HG03097 (cell line): Measurements from ENCODE around the gene OTOP2.

Experiments
- ATAC-seq: cut with Tn5 transposase; IDR thresholded peaks from one replicate; pipeline ENCODE4 v1.9.1; 2021; ENCODE audit not compliant: unreplicated experiment, low FRiP score

OTOP2 gene, protein sequence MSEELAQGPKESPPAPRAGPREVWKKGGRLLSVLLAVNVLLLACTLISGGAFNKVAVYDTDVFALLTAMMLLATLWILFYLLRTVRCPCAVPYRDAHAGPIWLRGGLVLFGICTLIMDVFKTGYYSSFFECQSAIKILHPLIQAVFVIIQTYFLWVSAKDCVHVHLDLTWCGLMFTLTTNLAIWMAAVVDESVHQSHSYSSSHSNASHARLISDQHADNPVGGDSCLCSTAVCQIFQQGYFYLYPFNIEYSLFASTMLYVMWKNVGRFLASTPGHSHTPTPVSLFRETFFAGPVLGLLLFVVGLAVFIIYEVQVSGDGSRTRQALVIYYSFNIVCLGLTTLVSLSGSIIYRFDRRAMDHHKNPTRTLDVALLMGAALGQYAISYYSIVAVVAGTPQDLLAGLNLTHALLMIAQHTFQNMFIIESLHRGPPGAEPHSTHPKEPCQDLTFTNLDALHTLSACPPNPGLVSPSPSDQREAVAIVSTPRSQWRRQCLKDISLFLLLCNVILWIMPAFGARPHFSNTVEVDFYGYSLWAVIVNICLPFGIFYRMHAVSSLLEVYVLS

DNA sequence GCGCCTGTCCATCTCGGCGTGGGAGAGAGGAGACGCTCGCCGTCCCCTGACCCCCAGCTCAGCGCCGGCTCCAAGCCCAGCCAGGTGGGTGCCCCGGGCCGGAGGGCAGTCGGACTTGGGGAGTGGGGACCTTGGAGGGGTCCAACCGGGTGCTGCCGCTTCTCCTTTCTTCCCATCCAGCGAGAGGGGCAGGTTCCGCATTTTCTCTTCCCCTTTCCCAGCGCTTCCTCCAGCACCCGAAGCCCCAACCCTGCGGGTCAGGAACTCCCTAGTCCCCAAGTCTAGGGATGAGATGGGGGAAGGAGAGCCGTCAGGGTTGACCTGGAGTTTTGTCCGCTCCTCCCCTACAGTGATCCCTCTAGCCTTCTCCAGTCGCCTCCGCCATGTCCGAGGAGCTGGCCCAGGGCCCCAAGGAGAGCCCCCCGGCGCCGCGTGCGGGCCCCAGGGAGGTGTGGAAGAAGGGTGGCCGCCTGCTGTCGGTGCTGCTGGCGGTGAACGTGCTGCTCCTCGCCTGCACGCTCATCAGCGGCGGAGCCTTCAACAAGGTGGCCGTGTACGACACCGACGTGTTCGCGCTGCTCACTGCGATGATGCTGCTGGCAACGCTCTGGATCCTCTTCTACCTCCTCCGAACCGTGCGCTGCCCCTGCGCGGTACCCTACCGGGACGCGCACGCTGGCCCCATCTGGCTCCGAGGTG lies at the start of gene OTOP2:
OTOP2 (plus strand) TSS at position 24 of the 699 bp plus-strand sequence; CDS start at position 384, 360 bp downstream.
- ATAC-seq, result no peak

DNA sequence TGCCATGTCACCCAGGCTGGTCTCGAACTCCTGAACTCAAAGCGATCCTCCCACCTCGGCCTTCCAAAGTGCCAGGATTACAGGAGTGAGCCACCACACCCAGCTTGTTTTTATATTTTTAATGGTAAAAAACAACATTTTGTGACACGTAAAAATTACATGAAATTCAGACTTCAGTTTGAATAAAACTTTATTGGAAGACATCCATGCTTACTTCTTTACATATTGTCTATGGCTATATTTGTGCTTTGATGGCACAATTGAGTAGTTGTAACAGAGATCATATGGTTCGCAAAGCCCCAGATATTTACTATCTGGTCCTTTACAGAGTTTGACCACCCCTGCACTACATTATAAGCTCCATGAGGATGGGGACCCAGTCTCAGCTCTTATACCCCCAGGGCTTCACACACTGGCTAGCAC lies 49.4 kb upstream of the OTOP2 start:
- no peak for ATAC-seq

DNA sequence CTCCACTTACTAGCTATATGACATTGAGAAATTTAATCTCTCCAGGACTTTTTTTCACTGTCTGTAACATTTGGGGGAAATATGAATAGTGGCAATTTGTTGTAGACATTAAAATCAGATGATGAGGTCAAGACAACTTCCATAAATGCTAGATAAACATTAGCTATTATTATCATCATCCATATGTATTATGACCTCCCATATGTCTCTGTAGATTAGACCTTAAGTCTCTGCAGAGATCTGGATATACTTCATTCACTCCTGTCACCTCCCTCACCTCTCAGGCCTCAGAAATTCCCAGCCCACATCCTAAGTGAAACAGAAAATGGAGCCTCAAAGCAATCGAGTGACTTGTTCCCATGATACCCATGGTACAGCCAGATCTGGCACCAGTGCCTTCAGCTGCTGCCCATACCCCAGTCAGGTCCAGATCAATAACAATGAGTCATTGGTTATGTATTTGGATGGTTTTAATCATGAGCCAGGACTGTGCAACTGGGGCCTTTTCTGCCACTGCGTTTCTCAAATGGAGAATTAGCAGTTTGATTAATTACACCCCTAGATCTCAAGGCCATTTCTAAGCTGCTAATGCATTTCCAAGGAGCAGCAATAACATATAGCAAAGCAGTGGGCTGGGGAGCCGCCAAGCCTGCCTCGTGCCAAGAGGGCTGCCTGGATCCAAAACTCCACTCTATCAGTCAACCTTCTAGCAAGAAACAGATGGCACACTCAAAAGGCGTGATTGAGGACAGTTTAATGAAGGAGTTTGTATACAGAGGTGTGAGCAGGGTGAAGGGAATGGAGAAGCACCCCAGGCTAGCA lies 48.7 kb upstream of the OTOP2 start:
- no peak for ATAC-seq

DNA sequence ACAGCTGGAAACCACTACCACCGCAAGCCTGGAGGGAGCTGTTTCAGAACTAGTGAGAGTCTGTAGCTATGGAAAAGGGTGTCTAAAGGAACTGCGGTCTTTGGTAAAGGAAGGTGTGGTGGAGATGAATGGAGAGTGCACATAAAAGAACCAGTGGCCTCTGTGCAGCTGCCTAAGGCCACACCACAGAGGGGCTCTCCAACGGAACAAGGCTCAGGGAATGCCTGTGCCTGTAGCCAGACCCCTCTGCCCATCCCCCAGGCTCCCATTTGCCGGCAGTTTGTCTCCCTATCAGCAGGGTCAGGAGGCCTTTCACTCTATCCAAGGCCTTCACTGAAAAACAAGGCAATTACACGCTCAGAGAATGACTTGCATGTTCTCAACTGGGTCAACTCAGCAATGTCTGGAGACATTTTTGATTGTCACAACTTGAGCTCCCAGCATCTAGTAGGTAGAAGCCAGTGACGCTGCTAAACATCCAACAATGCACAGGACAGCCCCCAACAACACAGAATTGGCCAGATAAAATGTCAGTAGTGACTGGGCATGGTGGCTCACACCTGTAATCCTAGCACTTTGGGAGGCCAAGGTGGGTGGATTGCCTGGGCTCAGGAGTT lies 48.0 kb upstream of the OTOP2 start:
- no peak for ATAC-seq

DNA sequence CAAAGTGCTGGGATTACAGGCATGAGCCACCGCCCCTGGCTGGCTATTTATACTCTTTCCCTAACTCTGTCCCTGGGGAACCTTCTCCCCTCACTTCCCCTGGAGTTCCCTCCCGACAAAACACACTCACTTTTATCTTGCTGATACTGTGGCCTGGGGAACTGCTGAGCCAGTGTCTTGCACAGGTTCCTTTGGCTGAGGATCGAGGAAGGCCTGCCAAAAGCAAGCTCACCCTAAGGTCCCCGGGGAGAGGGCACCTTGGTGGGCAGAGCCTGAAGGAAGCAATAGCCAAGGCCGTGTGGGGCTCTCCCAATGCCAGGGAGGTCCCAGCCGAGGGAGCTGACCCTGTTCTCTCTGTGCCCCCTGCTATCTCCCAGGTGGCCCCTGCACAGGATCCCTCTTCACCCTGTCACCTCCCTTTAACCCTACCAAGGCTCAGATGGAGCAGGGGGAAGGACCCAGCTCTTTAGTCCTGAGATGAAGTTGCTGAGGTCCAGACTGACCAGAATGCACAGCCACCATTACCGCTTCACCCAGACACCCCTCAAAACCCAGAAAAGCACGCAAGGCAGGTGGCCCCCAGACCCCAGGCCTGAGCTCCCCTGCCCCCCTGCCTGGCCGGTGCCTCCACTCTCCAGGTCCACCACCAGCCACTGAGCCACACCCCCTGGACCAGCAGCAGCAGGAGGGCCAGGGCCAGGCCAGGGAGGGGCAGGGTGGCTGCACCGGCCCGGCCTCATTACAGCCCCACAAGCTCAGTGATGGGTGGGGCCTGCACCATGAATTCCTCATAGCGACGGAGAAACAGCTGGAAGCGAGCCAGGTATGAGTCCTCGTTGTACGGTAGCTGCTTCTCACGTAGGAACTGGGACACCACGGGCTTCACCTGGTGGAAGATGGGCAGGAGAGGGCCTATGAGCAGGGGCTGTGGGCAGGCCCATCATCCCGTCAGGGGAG lies 46.2 kb upstream of the OTOP2 start:
- ATAC-seq, result no peak

DNA sequence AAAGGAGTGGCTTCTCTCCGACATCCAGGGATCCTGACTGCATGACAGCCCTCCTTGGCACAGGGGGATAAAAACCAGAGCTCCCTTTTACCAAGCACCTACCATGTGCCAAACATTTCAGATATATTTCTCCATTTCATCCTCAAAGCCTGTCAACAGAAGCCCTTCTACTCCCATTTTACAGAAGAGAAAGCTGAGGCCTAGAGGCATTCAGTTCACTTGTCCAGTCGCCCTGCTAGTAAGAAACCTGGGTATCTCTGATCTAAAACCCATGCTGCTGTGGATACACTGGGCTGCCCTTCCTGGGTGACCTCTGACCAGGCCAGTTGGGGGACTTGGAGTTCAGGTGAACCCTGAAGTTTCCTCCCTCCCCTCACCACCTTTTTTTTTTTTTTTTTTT lies 45.4 kb upstream of the OTOP2 start:
- ATAC-seq, result no peak

DNA sequence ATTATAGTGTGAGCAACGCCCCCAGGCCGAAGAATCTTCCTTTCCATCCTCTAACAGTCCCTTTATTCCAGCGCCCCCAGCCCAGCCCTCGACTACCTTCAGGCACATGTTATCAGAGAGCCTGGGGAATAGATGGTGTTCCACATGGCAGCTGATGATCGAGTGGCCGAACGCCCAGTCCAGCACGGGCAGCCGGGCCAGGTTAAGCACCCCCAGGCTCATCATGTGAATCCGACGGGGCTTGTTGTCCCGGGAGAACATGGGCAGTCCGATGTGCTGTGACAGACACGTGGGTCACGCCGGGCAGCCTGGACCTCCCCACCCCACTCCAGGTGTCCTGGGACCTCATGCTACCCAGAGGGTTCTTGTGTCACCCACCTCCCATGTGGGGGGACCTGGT lies 44.8 kb upstream of the OTOP2 start:
- no peak for ATAC-seq

DNA sequence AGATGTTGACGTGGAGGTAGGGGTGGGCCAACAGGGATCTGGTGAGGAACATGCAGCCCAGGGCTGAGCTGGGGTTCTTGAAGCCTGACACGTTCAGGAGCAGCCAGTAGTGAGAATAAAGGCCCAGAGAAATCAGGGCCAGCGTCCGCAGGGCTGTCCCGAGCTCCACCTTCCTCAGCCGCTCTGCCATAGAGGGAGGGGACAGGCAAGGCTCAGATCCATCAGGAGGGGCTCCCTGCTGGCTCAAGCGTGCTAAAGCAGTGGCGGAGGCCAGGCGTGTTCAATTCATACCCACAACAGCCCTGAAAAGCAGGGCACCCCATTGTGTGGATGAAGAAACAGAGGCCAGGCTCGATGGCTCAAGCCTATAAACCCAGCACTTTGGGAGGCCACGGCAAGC lies 43.0 kb upstream of the OTOP2 start:
- no peak for ATAC-seq

DNA sequence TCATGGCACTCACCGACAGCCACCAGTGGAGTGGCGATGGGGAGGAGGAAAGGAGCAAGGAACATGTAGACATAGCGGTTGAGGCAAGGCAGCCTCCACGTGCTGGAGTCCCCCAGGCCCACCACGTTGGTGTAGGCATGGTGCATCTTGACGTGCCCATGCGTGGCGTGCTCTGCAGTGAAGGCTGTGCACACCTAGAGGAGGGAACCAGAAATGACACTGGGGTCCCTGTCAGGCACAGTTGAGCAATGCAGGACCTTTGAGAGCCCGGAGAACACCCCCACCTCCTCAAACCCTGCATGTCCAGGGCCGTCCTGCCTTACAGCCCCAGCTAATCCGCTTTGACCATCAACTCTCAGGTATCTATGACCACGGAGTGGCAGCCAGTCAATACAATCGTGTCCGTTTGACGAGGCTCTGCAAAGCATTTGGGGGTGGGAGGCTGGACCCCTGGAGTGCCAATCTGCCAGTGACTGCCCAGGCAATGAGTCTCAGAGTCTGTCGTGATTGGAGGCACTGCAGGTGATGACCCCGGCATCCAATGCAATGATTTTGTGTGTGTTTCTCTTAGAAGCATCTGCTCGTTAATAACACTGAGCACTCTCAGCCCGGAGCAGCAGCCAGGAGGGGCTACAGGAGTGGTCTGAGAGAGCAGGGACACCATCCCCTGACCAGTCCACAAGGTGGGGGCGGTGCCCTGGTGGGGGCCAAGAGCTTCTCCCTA lies 41.4 kb upstream of the OTOP2 start:
- no peak for ATAC-seq

DNA sequence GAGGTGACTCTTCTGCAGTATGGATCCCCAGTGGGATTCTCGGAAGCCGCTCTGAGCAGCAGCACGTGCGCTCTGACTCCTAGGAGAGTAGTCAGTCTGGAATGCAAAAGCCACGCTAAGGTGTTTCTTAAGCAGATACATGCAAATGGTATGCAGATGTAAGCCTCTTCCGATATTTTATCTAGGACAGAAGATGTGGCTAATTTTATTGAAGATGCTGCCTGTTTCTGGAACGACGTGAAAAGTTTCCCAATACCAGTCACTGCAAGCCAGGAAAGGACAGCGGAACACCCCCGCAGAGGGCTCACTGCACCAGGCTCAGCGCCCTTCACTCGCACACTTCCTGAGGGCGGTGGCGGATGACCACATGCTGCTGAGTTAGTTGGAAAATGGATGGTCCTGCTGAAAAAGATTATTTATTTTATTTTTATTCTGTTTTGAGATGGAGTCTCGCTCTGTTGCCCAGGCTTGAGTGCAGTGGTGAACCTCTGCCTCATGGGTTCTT lies 40.8 kb upstream of the OTOP2 start:
- no peak for ATAC-seq

DNA sequence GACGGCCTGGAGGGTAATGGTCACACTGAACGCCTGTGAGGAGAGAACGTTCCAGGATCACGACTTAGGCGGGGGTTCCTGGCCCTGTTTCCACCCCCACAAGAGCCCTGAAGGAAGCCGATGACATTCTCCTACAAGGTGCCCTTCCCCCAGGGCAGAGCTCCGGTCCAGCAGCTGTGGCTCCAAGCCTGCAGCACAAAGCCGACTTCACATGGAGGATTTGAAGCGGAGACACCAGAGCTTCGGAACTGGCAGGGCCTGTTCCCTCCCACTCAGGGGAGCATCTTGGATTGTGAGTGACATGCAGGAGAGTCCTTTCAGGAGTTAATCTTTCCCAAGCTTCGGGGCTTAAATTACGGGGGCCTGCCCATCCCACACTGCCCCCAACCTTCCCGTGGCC lies 35.6 kb upstream of the OTOP2 start:
- ATAC-seq, result no peak

DNA sequence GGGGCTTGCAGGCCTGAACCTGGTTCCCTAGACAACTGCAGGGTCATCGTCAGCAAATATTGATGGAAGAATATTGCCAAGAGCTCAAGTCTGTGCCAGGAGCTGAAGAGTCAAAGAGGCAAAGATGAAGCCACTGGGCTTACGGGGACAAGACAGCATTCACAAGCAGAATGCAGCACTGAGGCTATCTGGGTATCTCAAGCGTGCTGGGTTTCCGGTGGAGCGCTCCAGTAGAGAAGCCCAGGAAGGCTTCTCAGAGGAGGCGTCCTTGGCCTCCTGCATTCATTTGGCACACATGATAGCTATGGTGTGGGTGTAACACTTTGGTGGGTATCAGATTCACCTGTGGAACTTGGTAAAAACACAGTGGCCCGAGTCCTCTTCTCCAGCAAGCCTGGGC lies 33.5 kb upstream of the OTOP2 start:
- ATAC-seq, result no peak

DNA sequence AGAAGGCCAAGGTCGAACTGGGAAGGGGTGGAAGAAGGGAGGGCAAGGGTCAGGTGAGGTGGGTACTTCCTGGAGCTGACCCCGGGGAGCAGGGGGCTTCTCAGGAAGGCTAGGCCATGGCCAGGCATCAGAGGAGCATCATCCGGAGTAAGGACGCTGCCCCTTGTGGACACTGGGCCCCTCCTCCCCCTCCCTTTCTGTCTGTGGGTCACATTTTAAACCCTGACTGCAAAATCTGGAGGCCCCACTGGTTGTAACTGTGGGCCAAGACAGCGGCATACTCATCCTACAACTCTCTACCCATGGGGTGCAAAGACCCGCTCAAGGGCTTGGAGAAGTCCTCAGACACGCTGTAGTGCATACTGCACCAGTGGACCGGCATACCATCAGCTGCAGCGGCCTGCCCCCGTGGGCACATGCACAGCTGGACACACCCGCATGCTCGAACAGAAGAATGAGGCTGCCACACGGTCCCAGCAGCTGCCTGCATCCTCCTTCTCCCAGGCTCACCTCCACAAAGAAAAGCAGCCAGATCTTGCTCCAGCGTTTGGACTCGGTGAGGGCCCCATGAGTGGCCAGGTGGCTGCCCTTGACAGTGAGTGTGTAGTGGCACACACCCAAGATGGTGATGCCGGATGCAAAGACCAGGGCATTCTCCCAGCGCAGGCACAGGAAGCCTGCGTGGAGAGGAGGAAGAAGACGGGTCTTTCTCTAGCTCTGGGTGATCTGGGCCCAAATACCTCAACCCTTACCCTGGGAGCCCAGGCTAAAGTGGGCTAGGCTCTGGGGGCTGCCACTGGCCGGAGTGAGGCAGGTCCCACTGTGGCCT lies 31.8 kb upstream of the OTOP2 start:
- ATAC-seq, result no peak

DNA sequence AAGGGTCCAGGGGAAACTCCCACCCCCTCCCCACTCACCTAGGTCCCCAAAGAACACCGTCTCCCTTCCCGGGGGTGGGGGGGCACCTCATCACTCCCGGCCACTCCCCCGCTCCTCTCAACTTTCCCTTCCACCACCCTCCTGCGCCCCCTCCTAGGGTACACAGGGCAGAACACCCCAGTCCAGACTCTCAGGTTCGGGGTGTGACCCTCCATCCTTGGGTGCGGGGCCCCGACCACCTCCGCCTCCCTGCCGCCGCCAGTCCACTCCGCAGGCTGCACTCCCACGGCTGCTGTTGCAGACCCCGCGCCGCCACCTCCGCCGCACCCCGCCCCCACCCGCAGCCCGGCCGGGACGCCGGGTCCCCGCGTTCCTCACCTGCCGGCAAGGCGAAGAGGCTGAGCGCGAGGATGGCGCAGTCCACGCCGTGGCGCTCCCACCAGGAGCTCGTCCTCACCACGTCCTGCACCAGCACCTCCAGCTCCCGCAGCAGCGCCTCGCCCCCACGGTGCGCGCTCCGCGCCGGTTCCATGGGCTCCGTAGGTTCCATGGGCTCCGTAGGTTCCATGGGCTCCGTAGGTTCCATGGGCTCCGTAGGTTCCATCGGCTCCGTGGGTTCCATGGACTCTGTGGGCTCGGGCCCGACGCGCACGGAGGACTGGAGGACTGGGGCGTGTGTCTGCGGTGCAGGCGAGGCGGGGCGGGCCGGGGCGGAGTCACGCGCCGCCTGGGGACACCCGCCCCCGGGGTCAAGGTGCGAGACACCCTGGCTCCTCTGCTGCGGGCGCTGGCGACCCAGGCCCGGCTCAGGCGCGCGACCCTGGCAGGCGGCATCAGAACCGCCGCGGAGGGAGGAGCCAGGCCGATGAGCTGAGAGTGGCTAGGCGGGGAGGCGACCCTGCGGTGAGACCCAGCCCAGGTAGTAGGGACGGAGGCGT lies 30.8 kb upstream of the OTOP2 start, which contains the start of gene FADS6:
FADS6 (minus strand) TSS at position 660 of the 938 bp plus-strand sequence; CDS start at position 622, 38 bp downstream.
- ATAC-seq, result no peak

DNA sequence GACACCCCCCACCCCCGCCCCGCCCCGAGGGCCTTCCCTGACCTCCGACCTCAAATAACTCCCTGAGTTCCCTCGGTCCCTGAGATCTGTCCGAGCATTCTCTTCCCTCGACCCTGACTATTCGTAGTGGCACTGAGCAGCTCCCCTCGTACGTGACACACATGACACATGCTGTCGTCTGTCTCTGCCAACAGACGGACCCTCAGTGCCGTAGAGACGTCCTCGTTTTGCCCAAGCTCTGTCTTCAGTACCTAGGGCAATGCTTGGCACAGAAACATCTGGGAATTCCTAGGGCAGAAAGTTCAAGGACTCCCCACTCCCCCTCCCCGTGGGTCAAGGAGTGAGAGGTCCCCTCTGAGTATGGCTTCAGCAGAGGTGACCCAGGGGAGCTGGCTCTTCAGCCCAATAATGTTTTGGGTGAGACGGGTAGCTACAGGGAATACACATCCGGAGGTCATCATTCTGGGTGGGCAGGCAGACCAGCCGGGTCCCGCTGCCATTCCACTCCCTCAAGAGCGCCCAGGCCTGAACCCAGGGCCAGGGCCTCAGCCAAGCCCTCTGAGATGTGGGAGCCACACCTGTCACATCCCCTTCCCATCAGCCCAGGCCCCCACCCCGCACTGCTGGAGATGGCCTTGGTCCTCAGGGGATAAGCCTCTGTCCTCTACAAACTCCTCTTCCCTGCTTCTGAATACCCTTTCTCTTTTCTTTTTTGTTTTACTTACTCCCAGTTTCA lies 30.0 kb upstream of the OTOP2 start:
- ATAC-seq, result no peak
